ENCODE data around the gene PRKAG1.
A peak's percentile ranks its signal among the peaks of the same experiment; 100 is the strongest.

Gene PRKAG1

DNA sequence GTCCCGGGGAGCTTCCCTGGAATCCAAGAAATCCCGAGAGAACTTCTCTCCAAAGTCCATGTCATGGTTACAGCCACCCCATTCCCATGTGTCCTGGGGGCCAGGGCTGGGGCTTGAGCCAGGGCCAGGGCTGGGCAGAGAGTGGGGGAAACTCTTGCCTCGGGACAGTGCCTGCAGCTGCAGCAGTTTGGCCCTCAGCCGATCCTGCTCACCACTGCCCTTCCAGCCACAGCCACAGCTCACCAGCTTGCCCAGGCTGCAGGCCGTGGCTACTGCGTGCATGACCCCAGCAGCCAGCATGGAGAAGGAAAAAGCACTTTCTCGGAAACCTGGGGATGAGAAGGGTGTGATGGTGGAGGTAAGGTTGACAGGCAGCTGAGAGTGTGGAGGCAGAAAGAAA, 50.6 kb downstream of the PRKAG1 start:
- DNase-seq (ENCODE audit: extremely low read depth, low read depth) = no peak
- no peak for TF ChIP-seq CTCF (IDR thresholded peaks at IDR 0.05; ENCODE audit: low read depth, low read length)

- TF ChIP-seq CTCF (IDR thresholded peaks at IDR 0.05; ENCODE audit: low read depth, low read length) = no peak
- no peak for DNase-seq (ENCODE audit: extremely low read depth, low read depth)
Observed at GRCh38 chr12:48966177-48966895, 52.2 kb downstream of the PRKAG1 start.

GRCh38 chr12:48965298-48965838, 53.2 kb downstream of the PRKAG1 start:
- no peak for DNase-seq (ENCODE audit: extremely low read depth, low read depth)

DNA sequence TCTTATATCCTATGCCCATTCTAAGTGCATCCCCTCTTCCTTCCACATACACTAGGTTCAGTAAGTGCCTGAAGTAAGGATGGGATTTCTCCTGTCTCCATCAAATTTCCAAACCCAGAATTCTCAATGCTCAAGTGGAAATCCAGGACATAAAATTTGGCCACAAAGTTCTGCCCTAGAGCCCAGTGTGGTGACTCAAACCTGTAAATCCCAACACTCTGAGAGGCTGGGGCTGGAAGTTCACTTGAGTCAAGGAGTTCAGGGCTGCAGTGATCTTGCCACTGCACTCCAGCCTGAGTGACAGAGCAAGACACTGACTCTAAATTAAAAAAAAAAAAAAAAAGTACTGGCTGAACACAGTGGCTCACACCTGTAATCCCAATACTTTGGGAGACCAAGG, 56.8 kb downstream of the PRKAG1 start:
- DNase-seq (ENCODE audit: extremely low read depth, low read depth) = no peak
- TF ChIP-seq CTCF (IDR thresholded peaks at IDR 0.05; ENCODE audit: low read depth, low read length) = no peak

More at GRCh38 chr12:48965298-48965838, 53.2 kb downstream of the PRKAG1 start:
- peak; percentile 49 for TF ChIP-seq CTCF (IDR thresholded peaks at IDR 0.05; ENCODE audit: low read depth, low read length)

DNA sequence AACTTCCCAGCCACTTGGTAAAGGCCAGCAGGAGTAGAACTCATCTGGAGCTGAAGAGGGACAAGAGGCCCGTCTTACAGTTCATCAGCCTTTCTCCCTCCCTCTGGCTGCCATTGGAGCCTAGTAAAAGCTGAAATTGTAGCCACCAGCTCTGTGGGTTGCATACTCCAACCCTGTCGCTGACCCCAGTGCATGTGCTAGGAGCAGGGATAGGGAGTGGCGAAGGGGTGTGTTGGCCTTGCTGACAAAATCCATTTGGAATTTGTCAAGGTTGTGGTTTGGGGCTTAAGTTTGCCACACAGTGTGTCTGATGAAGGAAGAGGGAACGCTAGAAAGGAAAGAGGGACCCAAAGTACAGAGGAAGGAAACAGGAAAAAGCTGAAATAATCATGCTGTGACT, 57.2 kb downstream of the PRKAG1 start:
- DNase-seq (ENCODE audit: extremely low read depth, low read depth) = no peak
- no peak for TF ChIP-seq CTCF (IDR thresholded peaks at IDR 0.05; ENCODE audit: low read depth, low read length)

DNA sequence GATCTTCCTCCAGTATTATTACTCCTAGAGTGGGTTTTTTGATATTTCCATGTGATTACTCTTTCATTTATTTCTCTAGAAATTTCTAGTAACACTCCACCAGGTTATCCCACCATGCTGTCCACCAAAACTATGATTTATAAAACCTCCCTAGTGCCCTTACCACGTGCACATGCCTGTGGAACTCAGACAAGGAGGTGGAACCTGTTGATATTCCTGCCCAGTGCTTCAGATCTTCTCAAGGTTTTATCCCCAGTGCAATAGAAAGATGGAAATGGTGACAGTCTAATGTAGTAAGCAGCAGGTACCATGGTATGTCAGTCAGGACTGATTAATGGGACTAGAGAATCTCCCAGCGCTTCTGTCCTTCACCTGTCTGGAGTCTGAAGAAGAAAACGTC, 57.7 kb downstream of the PRKAG1 start:
- DNase-seq (ENCODE audit: extremely low read depth, low read depth) = no peak
- TF ChIP-seq CTCF (IDR thresholded peaks at IDR 0.05; ENCODE audit: low read depth, low read length) = no peak

- no peak for TF ChIP-seq CTCF (IDR thresholded peaks at IDR 0.05; ENCODE audit: low read depth, low read length)
- no peak for DNase-seq (ENCODE audit: extremely low read depth, low read depth)
Observed at GRCh38 chr12:48958049-48958388, 60.6 kb downstream of the PRKAG1 start.

Data from AG09319 (cell line).